NCI-H2029 (cell line): Measurements from ENCODE around the gene TLR1.
A peak's percentile ranks its signal among the peaks of the same experiment; 100 is the strongest.
"Not testable (repeated sequence)": the region's sequence is repeated elsewhere in the genome, so short reads cannot be mapped to it uniquely, and the experiment has no call there.

Experiments
- DNase-seq: peaks from one replicate; lab custom pipeline; 2025; lab: John Stamatoyannopoulos, UW

Gene TLR1, protein sequence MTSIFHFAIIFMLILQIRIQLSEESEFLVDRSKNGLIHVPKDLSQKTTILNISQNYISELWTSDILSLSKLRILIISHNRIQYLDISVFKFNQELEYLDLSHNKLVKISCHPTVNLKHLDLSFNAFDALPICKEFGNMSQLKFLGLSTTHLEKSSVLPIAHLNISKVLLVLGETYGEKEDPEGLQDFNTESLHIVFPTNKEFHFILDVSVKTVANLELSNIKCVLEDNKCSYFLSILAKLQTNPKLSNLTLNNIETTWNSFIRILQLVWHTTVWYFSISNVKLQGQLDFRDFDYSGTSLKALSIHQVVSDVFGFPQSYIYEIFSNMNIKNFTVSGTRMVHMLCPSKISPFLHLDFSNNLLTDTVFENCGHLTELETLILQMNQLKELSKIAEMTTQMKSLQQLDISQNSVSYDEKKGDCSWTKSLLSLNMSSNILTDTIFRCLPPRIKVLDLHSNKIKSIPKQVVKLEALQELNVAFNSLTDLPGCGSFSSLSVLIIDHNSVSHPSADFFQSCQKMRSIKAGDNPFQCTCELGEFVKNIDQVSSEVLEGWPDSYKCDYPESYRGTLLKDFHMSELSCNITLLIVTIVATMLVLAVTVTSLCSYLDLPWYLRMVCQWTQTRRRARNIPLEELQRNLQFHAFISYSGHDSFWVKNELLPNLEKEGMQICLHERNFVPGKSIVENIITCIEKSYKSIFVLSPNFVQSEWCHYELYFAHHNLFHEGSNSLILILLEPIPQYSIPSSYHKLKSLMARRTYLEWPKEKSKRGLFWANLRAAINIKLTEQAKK

DNA sequence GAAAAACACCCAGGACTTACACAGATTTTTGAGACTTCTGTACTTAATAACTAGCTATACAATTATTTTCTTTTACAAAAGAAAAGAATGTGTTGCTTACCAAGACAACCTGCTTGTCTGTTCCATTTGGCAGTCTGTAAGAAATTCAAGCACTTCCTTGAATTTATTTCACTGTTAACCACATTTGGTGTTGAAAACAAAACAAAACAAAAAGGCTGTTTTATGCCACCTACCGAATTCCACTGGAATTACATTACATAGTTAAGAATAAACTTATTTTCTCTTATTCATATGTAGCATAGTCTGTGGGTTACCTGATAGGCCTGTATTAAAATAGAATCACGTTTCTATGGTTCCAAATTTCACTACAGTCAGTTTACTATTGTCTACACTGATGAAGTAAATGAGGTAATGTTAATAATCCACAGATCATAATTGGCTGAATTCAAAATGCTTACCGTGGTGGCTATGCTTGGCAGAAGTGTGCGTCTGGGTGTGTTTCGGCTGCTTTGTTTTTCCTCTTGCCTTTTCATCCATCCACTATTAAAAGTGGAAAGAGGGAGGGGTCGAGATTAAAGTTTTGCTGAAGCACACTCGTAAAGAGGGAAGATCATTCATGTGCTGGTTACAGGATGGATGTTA lies at the start of gene TLR1:
TSS of gene TLR1 (minus strand) at position 138 of the 642 bp plus-strand sequence. CDS start 5,960 bp downstream, outside the sequence.
- peak; percentile 57 for DNase-seq

DNA sequence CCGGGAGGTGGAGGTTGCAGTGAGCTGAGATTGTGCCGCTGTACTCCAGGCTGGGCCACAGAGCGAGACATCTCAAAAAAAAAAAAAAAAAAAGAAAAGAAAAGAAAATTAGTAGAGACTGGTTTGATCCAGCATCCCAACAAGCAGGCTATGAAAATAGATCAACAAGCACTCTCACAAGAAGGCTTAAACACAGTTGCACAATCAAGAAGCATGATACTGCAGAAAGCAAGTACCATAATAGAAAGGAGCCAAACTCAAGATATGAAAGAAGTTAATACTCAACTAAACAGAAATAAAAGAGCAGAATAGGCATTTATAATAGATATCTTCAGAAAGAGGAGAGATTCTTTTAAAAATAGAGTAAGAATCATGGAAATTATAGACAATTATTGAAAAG lies 41.4 kb upstream of the TLR1 start:
- DNase-seq, result no peak

DNA sequence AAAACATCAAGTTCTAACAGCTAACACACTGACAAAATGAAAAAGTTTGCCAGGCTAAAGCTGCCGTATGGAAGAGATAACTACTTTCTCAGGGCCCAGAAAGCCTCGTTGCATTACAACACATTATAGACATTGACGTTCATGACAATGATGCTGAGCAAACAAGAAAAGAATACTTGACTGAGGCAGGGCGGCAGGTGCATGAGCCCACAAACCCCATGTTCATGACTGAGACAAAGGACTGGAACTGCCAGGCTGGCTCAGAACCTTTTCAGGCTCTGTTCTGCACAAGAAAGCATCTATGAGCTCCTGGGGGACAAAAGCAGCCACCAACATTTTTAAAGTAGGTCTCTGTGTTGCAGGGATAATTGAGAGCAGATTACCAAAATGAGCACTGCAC lies 38.4 kb upstream of the TLR1 start:
- DNase-seq, result peak; percentile 89

DNA sequence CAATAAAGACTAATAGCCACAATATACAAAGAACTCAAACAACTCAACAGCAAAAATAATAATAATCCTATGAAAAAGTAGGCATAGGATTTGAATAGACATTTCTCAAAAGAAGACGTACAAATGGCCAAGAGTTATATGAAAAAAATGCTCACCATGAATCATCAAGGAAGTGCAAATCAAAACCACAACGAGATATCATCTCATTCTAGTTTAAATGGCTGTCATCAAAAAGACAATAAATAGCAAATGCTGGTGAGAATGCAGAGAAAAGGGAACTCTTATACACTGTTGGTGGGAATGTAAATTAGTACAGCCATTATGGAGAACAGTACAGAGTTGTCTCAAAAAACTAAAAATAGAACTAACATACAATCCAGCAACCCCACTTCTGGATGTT lies 33.3 kb upstream of the TLR1 start:
- no peak for DNase-seq

DNA sequence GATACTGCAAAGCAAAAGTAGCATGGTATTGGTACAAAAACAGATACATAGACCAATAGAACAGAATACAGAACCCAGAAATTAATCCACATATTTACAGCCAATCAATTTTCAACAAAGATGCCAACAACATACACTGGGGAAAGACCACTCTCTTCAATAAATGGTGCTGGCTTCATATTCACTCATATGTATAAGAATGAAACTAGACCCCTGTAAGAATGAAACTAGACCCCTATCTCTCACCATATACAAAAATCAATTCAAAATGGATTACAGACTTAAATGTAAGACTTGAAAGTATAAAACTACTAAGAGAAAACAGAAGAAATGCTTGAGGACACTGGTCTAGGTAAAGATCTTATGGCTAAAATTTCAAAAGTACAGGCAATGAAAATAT lies 32.7 kb upstream of the TLR1 start:
- DNase-seq, result no peak

DNA sequence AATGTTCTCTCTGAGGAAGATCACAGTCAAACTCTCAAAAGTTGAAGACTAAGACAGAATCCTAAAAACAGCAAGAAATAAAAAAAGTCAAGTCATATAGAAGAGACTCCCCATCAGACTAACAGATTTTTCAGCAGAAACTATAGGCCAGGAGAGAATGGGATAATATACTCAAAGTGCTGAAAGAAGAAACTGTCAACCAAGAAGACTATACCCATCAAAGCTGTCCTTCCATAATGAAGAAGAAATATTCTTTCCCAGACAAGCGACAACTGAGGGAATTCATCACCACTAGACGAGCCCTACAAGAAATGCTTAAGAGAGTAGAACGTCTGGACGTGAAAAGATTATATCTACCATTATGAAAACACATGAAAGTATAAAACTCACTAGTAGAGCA lies 30.0 kb upstream of the TLR1 start:
- no peak for DNase-seq

DNA sequence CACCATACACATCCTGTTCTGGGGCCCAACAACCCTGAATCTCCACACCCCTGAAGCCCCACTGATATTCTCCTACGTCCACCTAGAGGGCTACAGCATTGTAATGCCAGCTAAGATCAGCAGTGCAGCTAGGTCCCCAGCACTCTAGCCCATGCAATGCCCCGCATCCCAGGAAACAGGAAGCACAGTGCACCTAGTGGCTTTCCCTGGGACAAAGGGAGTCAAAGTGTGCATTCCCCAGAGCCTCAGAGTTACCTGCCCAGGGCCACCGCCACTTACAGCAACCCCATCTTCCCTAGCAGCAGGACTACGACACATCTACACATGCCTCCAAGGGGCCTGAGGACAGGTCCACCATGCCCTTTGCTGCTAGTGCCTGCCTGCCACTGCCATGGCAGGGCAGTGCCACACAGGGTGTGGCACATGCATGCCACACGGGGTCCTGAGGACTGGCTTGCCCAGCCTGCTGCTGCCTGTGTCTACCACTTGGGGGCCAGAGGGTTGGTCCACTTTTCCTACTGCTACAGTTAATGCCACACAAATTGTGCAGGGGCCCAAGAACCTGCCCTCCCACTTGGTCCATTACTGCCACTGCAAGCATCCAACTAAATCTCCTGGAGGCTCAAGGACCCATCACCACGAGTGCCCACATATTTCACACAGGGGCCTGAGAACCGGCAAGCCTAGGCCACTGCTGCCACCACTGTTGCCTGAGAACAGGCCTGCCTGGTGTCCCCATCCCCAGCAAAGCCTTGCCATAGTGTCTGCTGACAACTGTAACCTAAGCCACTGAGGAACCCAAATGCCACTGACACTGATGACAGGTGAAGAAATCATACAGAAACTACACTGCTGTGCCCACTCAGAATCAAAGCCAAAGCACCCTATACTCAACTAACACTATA lies 28.3 kb upstream of the TLR1 start:
- no peak for DNase-seq

DNA sequence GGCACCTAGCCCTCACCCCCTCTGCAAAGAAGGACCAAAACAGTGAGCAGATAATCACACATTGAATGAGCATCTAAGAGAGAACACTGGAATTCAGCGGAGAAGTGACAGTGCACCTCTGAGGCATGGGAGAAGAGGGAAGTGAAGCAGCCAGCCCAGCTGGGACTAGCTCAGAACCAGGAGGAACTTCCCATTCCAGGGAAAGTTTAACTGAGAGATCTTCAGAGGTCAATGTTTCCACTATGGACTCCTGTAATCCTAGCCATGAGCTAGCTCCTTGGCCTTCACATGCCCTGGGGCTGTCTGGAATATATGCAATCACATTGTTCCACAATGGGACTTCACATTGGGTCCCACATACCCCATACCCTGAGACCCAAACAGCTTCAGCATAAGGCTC lies 27.6 kb upstream of the TLR1 start:
- no peak for DNase-seq

DNA sequence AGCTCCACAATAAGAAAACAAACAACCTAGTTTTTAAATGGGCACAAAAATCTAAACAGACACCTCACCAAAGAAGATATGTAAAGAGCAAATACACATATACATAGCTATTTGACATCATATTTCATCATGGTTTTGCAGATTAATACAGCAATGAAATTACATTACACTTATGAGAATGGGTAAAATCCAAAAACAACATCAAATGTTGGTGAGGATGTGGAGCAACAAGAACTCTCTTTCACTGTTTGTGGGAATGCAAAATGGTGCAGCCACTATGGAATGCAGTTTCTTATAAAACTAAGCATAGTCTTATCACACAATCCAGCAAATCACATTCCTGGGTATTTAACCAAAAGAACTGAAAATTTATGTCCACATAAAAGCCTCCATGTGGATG lies 27.1 kb upstream of the TLR1 start:
- DNase-seq, result no peak

DNA sequence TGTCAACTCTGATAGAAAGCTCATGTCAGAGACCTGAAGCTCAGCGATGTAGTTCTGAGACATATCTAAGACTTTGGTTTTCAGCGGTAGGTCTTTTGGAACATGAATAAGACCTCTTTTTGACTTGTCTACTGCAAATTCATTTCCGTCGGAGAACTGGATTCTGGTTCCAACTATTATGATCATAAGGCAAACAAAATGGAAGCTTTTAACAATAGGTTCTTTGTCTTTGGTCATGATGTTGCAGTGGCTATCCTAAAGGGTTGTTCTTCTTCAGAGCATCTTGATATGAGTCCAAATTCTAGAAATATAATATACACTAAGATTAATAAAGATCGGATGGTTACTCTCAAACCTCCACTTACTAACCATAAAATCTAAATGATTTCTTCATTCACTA lies 24.6 kb upstream of the TLR1 start:
- DNase-seq, result no peak

DNA sequence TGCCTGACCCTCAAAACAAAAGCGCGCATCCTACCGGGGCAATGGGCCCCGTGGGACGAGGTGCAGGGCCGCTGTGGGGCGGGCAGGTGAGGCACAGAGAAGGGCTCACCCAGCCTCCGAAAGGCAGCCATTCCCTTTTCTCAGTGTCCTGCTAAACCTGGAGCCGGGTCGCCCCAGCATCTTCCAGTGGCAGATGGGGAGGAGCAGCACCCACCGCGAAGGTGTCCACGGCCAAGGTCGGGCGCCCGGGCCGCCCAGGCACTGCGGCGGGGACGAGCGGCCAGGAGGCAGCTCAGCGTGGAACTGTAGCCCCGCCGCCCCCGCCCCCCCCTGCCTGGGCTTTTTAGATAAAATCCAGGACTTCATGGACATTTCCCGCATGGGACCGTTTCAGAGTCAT lies 19.2 kb upstream of the TLR1 start:
- DNase-seq, result no peak

DNA sequence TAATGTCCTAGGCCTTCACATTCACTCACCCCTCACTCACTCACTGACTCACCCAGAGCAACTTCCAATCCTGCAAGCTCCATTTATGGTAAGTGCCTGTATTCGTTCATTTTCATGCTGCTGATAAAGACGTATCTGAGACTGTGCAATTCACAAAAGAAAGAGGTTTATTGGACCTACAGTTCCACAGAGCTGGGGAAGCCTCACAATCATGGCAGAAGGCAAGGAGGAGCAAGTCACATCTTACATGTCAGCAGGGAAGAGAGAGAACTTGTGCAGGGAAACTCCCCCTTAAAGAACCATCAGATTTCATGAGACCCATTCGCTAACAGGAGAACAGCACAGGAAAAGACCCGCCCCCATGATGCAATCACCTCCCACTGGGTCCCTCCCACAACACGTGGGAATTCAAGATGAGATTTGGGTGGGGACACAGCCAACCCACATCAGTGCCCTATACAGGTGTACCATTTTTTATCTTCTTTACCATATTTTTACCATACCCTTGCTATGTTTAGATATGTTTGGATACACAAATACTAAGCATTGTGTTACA lies 18.2 kb upstream of the TLR1 start:
- DNase-seq, result no peak

DNA sequence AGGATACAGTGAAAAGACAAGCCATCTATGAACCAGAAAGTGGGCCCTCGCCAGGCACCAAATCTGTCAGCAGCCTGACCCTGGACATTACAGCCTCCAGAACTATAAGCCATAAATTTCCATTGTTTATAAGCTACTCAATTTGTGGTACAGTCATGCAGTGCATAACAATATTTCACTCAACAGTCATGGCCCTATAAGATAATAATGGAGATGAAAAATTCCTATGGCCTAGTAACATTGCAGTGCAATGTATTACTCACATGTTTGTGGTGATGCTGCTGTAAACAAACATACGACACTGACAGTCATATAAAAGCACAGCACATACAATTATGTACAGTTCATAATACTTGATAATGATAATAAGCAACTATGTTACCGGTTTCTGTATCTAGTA lies 17.1 kb upstream of the TLR1 start:
- no peak for DNase-seq

DNA sequence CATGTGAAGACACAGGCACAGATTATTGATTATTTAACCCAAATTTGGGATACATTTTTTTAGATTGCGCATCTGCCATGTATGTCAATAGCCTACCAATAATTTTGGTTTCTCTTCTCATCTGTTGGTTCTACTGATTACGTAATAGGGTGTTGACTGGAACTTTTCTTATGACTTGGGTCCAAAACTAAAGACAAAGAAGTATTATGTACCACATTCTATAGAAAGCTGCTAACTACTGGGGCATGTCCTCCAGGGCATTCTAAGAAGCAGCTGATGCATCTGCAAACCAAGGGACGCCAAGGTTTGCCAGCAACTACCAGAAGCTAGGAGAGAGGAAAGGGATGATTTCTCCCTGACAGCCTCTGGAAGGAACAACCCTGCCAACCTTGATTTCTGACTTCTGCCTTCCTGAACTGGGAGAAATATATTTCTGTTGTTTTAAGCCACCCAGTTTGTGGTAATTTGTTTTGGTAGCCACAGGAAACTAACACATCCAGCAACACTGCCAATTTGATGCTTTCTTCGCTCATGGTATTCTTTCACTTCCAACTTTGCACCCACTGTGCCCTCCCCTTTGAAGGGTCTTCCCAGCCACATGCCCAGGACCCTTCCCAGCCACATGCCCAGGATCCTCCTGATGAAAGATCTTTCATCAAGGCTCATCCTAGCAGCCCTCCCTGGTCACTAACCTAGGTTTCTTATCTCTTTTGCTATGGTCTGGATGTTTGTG lies 15.9 kb upstream of the TLR1 start:
- no peak for DNase-seq

DNA sequence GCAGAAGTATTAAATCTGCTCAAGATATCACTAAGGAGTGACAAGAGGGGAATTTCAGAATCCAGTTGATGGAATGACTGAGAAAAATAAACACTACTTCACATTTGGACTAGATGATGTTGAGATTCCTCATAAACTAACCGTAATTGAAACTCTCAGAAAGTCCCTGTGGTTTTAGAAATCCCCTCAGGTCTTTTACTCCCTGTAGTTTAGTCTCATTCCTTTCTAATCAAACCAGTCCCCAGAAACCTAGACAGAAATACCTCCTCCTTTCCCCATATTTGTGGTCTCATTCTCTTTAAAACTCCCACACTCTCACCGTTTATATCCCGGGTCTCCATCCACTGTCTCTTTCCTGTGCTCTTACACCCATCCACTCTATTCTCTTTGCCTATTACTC lies 15.0 kb upstream of the TLR1 start:
- no peak for DNase-seq

DNA sequence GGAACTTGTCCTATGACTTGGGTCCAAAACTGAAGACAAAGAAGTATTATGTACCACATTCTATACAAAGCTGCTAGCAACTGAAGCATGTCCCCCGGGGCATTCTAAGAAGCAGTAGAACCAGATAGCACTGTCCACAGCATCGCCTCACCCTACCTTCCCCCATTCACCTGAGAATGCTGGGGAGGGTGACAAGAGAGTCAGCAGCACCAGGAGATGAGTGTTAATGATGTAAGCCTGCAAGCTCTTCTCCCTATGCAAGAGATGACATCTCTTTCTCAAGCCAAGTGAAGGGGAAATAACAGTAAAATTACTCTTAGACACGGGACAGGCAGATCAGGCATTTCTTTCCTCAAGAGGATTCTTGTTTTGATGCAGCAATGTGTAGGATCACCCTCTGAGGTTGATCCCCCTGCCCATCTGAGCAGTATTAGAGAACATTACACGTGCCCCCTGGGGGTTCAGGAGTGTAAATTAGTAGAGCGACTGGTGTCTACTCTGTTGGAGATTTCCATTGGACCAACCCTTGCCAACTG lies 13.9 kb upstream of the TLR1 start:
- DNase-seq, result no peak

DNA sequence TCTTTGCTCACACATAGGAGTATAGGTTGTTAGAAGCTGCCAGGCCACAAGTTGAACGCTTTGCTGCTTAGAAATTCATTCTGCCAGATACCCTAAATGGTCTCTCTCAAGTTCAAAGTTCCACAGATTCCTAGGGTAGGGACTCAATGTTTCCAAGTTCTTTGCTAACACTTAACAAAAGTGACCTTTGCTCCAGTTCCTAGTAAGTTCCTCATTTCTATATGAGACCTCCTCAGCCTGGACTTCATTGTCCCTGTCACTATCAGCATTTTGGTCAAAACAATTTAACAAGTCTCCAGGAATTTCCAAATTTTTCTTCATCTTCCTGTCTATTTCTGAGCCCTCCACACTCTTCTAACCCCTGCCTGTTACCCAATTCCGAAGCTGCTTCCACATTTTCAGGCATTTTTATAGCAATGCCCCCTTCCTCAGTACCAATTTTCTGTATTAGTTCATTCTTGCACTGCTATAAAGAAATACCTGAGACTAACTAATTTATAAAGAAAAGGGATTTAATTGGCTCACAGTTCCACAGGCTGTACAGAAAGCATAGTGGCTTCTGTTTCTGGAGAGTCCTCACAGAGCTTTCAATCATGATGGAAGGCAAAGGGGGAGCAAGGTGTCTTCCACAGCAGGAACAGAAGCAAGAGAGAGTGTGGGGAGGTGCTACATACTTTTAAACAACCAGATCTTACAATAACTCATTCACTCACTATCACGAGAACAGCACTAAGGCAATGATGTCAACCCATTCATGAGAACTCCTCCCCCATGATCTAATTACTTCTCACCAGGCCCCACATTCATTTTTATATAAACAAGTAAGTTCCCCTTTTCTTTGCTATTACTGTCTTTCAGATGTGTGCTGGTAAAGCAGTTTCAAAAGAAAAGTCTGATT lies 11.5 kb upstream of the TLR1 start:
- DNase-seq, result no peak

DNA sequence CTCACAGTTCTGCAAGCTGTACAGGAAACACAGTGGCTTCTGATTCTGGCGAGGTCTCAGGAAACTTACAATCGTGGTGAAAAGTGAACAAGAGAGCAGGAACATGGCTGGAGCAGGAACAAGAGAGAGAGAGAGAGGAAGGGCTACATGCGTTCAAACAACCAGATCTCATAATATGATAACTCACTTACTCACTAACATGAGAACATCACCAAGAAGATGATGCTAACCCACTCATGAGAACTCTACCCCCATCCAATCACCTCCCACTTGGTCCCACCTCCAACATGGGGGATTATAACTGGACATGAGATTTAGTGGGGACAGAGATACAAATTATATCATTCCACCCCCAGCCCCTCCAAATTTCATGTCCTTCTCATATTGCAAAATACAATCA lies 9.8 kb upstream of the TLR1 start:
- DNase-seq, result no peak

DNA sequence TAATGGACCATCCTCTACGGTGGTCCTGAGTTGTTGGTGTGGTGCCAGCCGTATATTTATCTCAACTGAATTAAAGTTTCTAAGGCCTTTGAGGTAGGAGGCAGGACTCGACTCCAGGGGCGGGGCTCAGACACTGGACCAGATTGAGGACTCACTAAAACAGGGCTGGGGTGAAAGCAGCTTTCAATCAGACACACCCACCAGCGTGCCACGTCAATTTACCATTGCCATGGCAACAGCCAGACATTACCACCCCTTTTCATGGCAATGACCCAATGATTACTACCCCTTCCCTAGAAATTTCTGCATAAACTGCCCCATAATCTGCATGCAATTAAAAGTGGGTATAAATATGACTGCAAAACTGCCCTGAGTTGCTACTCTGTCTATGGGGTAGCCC lies 6.7 kb upstream of the TLR1 start:
- no peak for DNase-seq

DNA sequence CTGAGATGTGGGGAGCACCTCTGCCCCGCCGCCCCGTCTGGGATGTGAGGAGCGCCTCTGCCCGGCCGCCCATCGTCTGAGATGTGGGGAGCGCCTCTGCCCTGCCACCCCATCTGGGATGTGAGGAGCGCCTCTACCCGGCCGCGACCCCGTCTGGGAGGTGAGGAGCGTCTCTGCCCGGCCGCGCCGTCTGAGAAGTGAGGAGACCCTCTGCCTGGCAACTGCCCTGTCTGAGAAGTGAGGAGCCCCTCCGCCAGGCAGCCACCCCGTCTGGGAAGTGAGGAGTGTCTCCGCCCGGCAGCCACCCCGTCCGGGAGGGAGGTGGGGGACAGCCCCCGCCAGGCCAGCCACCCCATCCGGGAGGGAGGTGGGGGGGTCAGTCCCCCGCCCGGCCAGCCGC lies 2.9 kb upstream of the TLR1 start:
- DNase-seq, result not testable (repeated sequence)
